Measurements from ENCODE around the gene LRMDA.
"Not testable (repeated sequence)": the region's sequence is repeated elsewhere in the genome, so short reads cannot be mapped to it uniquely, and the experiment has no call there.

The LRMDA gene

DNA sequence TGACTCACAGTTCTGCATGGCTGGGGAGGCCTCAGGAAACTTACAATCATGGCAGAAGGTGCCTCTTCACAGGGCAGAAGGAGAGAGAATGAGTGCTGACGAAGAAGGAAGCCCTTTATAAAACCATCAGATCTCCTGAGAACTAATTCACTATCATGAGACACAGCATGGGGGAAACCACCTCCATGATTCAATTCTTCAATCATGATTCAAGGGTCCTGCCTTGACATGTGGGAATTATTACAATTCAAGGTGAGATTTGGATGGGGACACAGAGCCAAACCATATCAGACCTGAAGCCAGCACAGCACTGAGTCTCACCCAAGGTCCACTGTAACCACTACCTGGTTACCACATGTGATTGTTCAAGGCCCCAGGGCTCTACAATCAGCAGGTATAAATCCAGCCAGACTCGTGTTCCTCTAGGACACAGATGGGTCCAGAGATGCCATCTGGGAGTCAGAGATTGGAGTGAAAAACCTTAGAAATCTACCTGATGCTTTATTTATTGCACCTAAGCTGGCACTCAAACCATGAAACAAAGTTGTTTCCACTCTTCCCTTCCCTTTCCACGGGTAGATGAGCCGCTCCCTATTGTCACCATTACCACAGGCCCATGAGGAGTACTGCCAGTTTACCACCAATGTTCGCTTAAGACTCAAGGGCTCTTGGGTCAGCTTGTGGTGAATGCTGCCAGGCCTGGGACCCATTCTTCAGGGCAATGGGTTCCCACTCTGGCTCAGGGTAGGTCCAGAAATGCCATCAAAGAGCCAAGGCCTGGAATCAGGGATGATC is 1061.5 kb downstream of the LRMDA start:
- DNase-seq = no peak

DNA sequence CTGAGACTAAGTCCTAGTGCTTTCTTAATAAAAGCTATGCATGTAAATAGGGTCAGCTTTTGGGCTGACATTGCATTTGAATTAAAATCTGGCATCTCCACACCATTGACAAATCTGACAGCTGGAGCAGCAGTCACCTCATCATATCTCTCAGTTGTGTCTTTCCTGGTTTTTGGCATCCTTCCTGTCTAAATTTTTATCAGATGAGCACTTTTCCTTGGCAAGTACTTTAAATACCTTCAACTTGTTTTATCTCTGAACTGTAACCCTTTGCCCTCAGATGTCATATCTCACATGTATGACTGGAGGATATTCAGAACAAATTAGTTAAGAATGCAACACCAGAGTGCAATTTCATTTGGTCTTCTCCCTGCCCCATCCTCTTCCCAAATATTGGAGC is 1066.2 kb downstream of the LRMDA start:
- no peak for DNase-seq

DNA sequence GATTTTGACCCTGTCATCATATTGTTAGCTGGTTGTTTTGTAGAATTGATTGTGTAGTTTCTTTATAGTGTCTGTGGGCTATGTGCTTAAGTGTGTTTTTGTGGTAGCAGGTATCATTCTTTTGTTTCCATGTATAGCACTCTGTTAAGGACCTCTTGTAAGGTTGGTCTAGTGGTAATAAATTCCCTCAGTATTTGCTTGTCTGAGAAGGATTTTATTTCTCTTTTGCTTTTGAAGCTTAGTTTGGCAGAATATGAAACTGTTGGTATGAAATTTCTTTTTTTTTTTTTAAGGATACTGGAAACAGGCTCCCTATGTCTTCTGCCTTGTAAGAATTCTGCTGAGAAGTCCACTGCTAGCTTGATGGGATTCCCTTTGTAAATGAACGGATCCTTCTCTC is 1073.4 kb downstream of the LRMDA start:
- no peak for DNase-seq

DNA sequence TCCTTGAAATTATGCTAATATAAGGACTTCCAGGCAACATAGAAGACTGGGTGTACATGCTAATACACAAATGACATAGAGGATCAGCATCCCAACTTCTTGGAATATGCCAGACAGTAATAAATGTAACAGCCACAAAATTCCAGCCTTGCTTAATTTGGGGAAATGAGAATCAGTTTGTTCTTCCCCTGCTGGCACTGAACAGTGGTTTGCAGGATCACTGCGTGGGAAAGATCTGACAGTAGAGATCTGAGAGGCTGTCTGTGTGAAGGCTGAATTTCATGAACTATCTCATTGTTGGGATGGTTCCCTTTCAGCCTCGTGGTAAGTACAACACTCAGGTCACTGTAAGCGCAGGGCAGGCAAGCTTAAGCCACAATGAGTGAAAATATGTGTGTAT is 1078.0 kb downstream of the LRMDA start:
- no peak for DNase-seq

DNA sequence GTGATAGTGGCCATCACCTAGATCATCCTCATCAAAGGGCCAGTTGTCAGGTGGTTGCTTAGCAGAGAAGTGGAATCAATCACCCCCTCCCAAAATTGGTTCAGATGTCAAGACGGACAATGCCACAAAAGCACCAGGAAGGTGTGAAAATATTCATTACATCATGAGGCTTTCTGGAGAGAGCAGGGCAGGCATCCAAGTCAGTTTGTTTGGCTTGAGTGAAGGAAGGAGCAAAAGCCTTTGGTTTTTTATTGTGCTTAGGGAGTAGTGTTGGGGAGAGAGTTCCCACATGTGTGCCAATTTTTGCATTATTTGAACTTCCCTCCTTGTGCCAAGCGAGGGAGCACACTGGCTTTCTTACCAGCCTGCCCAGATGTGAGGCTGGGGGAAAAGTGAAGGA is 1082.9 kb downstream of the LRMDA start:
- DNase-seq = no peak

DNA sequence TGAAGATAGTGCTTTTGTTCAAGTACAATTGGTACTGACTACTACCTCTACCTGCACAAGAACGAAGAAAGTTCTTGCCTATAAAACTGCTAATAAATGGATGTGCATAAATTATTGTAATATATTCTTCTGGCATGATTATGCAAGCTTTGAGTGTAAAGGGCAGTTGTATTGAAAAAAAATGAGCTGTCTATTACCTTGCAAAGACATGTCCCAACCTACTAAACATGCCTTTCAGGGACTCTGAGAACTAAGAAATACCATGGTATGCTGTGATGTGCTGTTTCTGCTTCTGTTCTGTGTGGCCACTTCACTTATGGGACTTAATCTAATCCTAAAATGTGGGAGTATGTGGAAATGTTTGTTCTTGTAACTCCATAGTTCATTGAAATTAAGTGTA is 1083.4 kb downstream of the LRMDA start:
- no peak for DNase-seq

DNA sequence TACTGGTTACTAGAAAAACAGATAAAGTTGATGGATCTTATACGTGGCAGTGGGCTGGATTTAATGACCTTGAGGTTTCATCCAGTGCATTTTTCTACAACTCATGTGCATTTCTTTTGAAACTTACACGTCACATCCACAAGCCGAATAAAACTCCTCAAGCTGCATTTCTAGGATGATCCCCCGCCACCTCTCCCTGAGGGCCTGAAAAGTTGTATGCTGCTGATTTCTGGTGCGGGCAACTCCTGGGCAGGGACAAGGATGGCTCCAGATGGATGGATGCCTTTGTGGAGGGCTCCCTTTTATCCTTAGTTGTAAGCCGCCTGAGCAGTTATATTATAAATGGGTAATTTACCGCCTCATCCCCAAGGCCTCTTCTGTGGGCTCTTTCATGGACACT is 1091.1 kb downstream of the LRMDA start:
- DNase-seq = no peak

DNA sequence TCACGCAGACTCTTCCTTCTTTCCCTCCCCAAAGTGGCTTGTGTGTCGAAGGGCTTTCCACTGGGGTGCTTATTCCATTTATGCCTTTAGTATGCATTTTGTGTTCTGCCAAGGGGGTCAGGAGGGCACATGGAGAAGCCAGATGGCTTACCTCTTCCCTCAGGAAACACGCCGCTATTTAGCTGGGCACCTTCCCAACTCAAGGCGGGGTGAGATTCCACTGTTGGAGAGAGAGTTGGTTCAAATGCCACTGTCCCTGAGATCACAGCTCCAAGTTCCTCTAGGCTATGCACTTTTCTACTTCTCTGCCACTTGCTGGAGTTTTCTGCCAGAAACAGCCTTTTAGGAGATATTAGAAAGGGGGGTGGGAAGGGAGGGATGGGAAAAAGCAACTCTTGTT is 1091.8 kb downstream of the LRMDA start:
- DNase-seq = no peak

DNA sequence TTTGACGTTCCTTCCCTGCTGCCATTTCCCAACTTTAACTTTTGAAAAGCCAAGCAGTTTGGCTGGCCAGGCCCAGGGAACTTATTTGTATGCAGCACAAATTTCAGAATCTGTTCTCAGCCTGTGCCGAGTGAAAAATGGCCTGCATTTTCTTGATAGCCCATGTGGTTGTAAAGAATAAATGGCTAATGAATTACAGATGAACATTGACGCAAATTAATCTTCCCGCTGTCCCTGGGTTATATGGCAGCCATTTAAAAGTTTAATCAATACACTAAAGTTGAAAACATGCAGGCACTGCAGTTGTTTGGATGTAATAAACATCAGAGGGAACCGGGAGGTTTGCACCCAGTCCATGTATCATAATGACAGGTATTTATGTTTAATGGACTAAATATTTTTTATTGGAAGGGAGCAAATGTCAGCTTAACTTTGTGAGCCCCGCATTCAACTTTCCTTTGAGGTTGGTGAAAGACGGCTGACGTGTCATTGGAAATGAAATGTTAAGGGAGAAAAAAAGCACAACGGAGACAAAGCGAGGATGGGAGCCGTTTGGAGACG is 1092.4 kb downstream of the LRMDA start:
- DNase-seq = no peak

DNA sequence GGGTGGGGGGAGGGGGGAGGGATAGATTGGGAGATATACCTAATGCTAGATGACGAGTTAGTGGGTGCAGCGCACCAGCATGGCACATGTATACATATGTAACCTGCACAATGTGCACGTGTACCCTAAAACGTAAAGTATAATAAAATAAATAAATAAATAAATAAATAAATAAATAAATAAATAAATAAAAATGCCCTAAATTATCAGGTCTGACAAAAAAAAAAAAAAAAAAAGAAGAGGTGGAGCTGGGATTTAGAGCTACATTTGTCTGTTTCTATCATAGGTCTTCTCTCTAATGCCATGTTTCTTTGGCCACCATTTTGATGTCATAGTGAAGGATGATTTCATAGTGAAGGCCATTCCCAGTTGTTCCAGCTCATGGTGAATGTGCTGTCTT is 1095.4 kb downstream of the LRMDA start:
- DNase-seq = not testable (repeated sequence)

DNA sequence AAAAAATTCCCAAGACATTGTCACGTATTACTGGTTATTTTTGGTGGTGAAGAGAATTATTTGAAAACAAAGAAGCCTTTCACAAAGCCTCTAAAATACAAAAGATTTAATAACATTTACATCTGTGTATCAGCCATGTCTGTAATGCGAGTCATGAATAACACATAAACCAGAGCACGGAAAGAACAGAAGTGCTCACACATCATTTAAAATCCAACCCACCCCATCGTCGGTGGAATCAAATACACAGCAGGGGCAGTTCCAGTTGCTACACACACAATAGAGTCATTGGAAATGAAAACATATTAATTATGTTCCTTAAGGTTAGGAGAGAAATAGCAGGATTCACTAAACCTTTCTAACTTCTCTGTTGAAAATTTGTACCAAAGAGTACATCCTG is 1108.9 kb downstream of the LRMDA start:
- no peak for DNase-seq

DNA sequence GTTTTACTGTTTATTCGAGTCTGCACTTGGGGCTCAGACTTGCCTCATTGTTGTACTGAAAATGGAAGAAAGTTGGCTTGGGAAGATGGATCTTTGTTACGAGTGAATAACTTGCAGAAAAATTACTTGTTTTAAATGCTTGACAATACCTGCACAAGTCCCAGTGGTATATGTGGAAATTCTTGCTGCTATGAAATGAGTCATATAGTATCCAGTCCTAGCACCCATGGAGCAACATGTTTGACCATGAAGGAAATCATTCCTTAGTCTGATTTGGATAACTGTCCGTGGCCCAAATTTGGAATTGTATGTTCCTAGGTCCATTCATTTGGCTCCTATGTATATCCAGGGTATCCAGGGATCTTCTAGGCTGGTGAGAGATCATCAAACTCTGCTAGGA is 1109.4 kb downstream of the LRMDA start:
- DNase-seq = no peak

DNA sequence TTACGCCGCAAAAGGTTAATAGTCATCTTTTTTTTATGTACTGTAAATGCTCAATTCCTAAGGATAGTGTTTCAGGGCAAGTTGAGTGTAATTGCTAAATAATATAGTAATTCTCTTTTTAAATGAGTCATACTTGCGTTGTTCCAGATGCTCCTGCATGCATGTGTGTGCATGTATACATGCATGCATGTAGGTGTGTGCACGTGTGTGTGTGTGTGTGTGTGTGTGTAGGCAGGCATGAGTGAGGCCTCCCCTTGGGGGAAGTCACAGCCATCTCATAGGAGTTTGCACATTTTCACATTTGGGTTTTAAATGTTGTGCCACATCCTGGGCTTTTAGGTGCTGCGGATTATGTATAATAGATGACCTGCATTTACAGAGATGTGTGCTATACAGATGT is 1110.4 kb downstream of the LRMDA start:
- DNase-seq = no peak

DNA sequence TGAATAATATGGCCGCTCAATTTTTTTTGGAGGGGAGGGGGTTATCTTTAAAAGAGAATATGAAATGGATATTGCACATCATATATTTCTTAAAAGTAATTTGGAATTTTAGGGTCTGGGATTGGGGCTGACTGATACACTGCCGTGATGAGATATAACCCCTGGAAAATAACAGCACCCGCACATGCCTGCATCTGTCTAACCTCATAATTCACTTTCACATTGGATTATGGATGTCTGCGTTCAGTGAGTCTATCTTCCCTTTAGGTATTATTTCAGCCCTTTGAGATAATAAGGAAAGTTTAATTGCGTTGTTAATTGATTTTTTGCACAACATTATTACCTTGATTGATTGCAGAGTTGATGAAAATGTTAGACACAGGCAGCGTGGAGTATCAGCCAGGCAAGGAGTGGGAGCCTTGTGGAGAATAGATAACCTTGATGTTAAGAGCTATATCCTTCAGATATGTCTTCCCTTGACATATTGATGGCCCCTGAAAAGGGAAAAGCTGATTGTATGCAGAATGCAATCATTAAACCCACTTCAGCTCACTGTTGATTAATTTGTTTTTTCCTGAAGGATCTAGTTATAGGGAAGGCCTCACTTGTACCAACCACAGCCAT is 1111.0 kb downstream of the LRMDA start:
- DNase-seq = no peak

DNA sequence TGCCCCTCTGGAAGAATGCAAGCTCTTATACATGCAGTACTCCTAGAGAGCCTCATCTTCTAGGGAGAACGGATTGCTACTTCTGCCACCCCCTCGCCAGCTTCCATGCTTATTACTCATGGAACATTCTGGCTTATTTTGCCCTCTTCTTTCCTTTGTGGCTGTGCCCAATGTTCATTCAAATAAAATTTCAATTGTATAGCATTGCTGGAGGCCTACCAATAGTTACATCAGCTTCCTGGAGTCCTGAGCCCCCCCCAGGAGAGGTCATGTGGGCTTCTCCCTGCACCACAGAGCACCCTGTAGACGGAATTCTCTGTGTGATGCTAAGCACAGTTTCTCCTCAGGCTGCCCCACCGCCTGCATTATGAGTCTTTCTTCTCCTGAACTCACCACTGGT is 1112.2 kb downstream of the LRMDA start:
- DNase-seq = no peak

DNA sequence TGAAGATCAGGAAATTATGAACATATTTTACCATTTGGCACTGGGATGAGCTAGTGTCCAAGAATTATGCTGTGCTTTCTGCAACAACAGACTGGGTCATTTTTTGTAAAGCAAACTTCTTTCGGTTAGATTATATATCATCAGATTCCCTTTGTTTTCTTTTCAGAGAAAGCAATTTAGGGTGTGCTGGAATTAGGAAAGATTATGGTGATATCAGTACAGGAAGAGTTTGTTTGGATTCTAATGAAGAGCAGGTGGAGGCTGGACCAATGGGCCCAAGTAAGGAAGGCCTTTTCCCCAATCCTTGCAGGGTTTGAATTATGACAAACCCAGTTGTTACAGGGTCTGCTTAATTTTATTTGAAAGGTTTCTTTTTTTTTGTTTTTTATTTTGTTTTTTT is 1113.4 kb downstream of the LRMDA start:
- no peak for DNase-seq

DNA sequence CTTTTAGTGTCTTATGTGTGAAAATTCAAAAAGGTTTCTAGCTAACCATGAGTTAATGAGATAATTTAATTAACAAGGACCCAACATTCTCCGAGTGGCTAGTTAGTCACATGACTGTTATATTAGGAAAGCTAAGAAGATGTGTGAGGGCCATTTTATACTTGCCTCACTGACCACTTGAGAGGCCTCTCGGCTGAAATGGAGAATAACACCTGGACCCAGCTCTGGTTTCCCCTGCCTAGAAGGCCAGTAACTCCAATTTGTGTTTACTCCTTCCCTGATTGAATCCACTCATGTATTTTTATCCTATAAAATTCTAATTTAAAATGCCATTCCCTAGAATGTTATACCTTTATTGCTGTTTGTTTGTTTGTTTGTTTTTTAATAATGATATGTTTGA is 1115.0 kb downstream of the LRMDA start:
- no peak for DNase-seq

DNA sequence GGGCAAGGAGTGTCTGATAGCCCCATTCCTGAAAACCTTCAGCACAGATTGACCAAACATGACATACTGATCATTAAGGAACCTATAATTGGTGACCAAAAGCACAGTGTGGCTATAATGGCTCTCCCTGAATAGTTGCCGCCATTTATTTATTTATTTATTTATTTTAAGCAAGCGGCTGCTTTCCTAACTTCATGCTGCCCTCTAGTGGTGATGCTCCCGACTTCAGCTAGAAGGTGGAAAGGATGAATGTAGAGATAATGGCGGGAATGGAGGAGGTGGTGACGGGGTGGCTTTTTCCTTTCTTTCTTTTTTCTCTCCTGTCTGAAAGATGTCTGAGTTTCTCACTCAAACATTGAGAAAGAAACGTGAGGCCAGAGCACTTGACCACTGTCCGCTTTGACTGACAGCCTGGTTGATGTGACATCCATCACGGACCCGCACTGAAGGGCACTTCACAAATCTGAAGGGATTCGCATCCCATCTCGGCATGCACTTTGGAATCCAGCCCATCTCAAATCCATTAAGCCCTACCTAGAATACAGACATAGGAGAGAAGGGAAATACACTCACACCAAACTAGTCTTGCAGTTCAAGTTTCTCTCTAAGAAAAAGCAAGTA is 1116.0 kb downstream of the LRMDA start:
- DNase-seq = peak; percentile 96

DNA sequence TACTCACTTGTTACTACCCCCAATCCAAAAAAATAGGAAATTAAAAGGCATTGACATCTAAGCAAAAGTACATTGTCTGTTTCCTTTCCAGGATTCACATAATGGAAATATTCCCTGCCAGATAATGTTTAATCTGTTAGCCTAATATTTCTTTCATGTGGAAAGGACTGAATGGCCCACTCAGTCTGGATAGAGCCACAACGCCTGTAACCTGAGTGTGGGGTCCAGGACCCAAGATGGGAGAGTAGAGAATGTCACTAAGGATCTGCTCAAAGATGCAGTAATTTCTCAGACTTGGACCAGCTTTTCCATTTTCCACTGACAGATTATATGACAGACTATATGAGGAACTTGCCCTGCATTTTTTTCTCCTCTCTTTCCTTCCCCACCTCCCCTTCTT is 1117.3 kb downstream of the LRMDA start:
- DNase-seq = no peak

DNA sequence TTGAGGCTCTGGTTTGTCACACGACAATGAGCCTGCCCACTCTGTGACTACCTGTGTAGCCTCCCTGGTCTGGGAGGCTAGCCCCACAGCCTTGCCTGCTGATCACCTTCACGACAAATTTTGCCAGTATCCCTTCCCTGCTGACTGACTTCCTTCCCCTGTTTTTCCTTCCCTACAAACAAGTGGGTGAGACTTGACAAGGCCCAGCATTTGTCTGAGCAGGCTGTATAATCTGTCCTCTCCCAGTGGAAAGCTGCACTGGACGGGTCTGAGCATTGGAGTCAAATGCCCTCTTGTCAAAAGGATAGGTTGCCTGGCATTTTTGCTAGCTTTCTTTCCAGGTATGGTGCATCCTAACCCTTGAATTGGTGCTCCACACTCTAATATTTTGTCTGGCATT is 1117.7 kb downstream of the LRMDA start:
- no peak for DNase-seq

DNA sequence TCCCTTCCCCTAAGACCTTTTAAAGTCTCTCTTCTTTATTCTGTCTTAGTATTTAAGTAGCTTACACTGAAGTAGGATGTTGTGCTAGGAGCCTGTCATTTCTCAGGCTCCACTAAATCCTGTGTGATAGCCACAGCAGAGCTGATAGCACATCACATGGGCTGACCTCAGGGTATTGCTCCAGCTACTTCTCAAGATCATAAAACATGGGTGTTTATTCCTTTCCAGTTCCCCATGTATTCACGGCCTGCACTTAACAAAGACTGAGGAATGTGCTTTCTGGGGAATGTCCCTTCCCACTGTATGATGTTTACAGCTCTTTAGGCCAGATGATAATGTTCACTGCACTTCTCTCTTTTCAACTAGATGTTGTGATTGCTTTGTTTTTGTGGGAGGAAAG is 1119.4 kb downstream of the LRMDA start:
- DNase-seq = peak; percentile 17

DNA sequence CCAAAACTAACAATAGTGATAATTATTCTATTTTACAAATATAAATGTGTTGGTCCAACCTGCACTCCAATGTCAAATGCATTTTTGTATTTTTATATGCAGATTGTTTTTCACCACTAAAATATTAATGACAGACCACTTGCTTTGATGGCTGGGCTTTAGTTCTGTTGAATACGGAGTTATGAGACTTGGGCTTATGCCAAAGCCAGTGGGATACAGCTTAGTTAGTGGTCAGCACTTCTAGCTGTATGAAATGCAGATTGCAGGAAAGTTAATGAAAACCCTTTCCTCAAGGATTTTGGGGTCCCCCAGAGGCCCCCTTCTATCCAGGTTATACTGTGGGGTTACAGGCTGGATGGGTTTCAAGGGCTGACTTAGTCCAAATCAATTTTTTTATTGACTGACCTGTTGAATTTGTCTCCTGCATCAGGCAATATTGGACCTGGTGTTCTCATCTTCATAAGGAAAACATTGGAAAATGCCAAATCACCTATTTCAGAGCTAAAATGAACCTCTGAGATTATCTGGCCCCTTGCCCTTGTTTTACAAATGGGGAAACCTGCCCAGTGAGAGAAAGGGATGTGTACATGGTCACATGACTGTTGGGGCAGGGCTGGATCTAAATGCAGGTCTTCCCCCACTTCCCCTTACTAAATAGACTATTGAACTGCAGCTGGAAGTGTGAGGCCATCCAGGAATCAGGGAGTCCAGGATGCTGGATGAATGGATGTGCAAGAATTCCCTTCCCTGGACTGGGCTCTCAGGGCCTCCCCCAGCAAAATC is 1120.9 kb downstream of the LRMDA start:
- no peak for DNase-seq

Data from eye (tissue), 1 donor.